ENCODE results near the gene PHTF1.

Gene PHTF1

GRCh38 chr1:113665071-113665470 lies 94.2 kb downstream of the PHTF1 start:
- DNase-seq (ENCODE audit: low spot score): no peak

DNA sequence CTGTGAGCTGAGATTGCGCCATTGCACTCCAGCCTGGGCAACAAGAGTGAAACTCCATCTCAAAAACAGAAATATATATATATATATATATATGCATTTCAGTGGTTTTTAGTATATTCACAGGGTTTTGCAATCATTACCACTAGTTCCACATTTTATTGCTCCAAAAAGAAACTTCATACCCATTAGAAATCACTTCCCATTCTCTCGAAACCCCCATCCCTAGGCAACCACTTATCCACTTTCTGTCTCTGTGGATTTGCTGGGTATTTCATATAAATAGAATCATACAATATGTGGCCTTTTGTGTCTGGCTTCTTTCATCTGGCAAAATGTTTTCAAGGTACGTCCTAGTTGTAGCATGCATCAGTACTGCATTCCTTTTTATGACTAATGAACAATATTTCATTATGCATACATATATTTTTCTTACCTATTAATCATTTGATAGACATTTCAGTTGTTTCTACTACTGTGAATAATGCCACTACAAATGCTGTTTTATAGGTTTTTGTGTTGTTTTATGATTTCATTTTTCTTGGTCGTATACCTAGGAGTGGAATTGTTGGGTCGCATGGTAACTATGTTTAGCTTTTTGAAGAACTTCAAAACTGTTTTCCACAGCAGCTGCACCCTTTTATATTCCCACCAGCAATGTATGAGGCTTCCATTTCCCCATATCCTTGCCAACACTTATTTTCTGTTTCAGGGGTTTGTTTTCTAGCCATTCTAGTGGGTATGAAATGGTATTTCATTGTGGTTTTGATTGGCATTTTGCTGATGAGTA lies 95.9 kb downstream of the PHTF1 start:
- DNase-seq (ENCODE audit: low spot score): no peak

GRCh38 chr1:113662101-113662500 lies 97.2 kb downstream of the PHTF1 start:
- DNase-seq (ENCODE audit: low spot score): no peak

DNA sequence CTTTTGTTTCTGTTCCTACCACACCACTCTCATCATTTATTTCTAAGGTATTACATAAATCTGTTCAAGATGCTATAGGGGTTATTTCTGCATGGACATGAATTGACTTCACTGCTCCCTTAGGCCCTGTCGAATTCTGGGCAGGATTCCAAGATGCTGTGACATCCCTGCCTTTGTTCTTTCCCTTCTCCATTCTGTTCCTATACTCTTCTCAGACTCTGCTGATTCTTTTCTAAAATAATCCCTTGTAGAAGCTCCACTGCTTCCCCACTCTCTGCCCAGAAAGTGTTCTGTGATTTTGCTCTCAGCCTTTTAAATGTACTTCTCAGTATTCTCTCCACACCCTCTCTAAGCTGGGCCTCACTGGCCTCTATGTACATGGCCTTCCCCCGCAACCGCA lies 99.2 kb downstream of the PHTF1 start:
- no peak for DNase-seq (ENCODE audit: low spot score)

DNA sequence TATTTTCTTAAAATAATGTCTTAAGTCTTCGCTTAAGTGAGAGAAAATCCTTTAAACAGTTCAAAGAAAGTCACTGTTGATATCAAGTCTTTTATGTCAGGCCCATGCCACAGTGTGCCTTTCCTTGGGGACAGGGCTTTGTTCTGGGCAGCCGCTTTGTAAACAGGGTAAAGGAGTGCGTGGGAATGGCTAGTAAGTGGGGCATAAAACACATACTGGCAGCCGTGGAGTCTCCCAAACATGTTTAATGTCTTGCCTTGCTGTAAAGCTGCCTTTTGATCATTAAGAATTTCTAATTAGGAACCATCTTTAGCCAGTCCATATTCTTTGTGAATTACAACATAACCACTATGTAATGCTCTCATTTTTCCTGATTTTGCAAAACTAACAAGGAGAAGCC lies 99.7 kb downstream of the PHTF1 start:
- DNase-seq (ENCODE audit: low spot score): no peak

DNA sequence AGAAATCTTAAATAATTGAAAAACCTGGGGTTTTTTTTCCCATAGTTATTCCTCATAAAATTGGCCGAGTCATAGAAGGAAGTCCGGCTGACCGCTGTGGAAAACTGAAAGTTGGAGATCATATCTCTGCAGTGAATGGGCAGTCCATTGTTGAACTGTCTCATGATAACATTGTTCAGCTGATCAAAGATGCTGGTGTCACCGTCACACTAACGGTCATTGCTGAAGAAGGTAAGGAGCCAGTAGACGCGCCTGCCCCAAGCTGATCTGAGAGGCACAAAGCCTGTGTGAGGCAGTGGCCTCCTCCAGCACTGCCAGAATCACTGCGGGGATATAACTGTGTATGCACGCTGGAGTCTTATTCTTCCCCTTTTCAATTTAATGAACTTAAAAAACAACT lies 100.3 kb downstream of the PHTF1 start:
- DNase-seq (ENCODE audit: low spot score): no peak

- DNase-seq (ENCODE audit: low spot score): no peak
Measured at GRCh38 chr1:113657556-113658063, 101.7 kb downstream of the PHTF1 start.

DNA sequence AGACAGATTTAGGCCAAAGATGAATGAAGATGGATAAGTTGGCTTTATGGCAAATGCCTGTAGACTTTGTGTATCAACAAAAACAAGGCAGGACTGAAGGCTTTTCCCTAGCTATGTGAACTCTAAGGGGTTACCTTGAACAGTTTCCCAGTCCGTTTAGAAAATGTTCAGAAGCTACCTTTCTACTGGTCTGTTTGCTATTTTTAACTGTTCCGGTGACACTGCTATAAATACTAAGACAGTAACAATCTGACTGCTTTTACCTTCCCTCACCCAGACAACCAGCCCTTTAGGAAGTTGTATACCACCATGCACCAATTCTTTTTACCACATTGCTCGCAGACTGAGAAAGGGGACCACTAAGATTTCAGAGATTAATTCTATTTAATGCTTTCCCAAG lies 102.2 kb downstream of the PHTF1 start:
- DNase-seq (ENCODE audit: low spot score): no peak

DNA sequence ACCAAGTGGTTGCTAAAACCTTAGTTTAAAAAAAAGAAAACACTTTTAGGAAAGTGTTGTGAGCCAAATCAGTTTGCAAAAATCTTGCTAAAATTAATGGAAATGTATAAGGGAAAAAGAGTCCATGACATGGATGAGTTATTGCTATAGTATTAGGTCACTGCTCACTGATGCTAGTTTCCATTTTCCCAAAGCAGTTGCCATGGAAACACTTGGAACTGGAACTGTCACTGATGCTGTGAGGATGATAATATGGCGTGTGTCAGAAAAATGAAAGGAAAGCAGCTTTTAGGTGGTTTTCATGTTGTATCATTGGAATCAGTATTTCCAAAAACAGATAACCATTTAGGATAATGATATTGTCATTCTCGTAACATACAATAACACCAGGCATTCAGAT lies 104.4 kb downstream of the PHTF1 start:
- no peak for DNase-seq (ENCODE audit: low spot score)

GRCh38 chr1:113653741-113654140 lies 105.5 kb downstream of the PHTF1 start:
- no peak for DNase-seq (ENCODE audit: low spot score)

- DNase-seq (ENCODE audit: low spot score): no peak
Measured at GRCh38 chr1:113652771-113653170, 106.5 kb downstream of the PHTF1 start.

DNA sequence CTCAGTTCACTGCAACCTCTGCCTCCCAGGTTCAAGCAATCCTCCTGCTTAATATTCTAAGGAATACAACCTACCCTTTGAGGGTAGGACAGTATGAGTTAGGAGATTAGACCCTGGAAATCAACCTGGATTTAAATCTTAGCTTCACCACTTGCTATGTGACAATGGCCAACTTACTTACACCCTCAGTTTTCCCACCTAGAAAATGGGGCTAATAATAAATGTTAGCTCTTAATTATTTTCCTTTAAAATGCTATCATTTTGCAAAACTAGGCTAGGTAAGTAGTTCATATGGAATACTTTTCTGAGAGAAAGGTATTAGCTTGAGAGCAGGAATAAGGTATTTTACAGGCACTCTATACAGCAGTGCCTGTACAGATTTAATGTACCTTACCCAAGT lies 110.8 kb downstream of the PHTF1 start:
- DNase-seq (ENCODE audit: low spot score): no peak

DNA sequence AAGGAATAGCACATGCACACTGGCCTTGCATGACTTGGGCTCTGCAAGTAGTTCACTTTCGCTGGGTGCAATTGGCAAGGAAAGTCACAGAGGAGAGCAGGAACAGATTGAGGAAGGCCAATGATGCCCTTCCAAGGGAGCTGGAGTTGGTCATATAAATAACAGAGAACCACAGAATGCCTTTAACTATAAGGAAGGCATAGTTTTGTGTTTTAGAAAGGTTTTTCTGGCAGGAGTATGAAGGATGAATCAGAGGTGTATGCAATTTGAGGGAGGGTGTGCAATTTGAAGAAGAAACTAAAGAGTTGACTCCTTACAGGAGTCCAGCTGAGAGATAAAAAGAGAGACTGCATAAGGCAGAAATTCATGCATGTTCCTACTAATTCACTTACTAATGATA lies 112.1 kb downstream of the PHTF1 start:
- no peak for DNase-seq (ENCODE audit: low spot score)
